ENCODE results near the gene SDK1.

DNA sequence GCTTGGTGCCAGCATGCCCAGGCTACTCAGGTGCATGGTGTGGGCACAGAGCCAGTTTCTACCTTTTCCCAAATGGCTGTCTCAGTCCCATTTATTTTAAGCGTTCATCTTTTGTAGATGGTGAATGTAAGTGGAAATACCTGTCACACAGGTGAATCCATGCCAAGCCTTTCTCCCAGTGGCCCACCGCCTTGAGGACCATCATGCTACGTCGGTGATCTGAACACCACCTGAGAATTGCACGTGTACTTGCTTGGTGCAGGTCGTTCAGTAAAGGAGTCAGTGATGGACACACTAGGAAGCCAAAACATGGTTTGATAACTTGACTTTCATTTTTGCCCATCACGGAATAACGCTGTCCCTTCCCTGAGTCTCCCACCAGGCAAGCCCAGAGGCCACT lies 714.3 kb downstream of the SDK1 start:
- TF ChIP-seq, protein P1, sequence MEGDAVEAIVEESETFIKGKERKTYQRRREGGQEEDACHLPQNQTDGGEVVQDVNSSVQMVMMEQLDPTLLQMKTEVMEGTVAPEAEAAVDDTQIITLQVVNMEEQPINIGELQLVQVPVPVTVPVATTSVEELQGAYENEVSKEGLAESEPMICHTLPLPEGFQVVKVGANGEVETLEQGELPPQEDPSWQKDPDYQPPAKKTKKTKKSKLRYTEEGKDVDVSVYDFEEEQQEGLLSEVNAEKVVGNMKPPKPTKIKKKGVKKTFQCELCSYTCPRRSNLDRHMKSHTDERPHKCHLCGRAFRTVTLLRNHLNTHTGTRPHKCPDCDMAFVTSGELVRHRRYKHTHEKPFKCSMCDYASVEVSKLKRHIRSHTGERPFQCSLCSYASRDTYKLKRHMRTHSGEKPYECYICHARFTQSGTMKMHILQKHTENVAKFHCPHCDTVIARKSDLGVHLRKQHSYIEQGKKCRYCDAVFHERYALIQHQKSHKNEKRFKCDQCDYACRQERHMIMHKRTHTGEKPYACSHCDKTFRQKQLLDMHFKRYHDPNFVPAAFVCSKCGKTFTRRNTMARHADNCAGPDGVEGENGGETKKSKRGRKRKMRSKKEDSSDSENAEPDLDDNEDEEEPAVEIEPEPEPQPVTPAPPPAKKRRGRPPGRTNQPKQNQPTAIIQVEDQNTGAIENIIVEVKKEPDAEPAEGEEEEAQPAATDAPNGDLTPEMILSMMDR (IDR thresholded peaks at IDR 0.05) = no peak
- no peak for TF ChIP-seq POLR2A (IDR thresholded peaks at IDR 0.05)
